Fibroblast of mammary gland (primary cell): ENCODE results near the gene AADACL2.

Source experiments
- DNase-seq: peaks from one replicate; pipeline ENCODE4 v3.0.0-alpha.2; 2010; ENCODE audit warnings: low read depth
- H3K4me3 ChIP-seq: 2 replicates; pipeline ENCODE4 v1.5.1; 2011; ENCODE audit warnings: low read depth, mild to moderate bottlenecking, low read length, moderate library complexity; ENCODE audit not compliant: control insufficient read depth
- TF ChIP-seq, protein P1 (sequence below): conservative IDR thresholded peaks from 2 replicates; pipeline ENCODE4 v1.5.1; 2011; ENCODE audit warnings: low read depth, low read length, inconsistent platforms; ENCODE audit not compliant: control insufficient read depth, insufficient read depth

Gene AADACL2

DNA sequence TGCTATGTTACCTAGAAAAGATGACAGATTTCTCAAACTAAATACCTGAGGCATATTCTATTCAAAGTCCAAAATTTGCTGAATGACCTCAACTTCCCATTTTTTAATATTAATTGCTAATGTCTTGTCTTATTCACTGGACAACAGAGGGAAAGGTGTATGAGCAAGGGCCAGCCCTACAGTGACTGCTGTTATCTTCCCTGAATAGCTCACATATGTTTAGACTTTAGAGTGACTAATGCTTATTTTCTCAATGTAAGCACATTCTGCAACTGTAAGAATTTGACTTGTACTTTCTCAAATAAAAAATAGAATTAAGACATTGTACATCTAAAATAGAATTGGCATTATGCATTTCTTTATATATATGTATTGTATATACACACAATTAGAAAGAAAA lies 26.5 kb upstream of the AADACL2 start:
- no peak overlapping the region for H3K4me3 ChIP-seq
- DNase-seq, result peak; percentile 17
- TF ChIP-seq, protein P1, sequence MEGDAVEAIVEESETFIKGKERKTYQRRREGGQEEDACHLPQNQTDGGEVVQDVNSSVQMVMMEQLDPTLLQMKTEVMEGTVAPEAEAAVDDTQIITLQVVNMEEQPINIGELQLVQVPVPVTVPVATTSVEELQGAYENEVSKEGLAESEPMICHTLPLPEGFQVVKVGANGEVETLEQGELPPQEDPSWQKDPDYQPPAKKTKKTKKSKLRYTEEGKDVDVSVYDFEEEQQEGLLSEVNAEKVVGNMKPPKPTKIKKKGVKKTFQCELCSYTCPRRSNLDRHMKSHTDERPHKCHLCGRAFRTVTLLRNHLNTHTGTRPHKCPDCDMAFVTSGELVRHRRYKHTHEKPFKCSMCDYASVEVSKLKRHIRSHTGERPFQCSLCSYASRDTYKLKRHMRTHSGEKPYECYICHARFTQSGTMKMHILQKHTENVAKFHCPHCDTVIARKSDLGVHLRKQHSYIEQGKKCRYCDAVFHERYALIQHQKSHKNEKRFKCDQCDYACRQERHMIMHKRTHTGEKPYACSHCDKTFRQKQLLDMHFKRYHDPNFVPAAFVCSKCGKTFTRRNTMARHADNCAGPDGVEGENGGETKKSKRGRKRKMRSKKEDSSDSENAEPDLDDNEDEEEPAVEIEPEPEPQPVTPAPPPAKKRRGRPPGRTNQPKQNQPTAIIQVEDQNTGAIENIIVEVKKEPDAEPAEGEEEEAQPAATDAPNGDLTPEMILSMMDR, result no peak

DNA sequence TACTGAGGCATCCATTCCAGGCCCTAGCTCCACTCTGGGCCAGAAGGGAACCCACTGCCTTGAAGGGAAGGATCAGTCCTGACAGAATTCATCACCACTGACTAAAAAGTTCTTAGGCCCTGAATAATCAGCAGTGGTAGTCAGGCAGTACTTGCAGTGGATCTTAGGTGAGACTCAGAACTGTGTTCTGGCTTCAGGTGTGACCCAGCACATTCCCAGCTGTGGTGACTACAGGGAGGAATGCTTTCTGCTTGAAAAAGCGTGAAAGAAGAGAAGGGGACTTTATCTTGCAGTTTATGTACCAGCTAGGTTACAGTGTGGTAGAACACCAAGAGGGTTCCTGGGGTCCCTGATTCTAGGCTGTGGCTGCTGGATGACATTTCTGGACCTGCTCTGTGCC lies 24.9 kb upstream of the AADACL2 start:
- TF ChIP-seq, protein P1, result no peak
- H3K4me3 ChIP-seq, result no peak overlapping the region
- no peak for DNase-seq

- no peak overlapping the region for H3K4me3 ChIP-seq
- TF ChIP-seq, protein P1, result no peak
- DNase-seq, result peak; percentile 67
Measured at GRCh38 chr3:151709847-151710246, 23.9 kb upstream of the AADACL2 start.

DNA sequence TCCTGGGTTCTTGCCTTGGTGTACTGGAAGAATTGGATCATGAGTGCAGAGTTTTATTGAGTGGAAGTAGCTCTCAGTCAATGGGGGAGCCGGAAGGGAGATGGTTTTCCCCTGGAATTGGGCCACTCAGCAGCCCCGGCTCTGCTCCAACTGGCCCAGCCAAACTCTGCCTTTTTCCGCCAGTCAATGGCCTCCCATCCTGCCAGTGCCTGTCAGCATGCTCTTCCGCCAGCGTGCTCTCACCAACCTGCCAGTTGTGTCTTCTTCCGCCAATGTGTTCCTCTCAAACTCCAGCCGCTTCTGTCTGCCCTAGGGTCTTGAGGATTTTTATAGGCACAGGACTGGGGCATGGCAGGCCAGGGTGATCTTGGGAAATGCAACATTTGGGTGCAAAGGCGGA lies 12.4 kb upstream of the AADACL2 start:
- no peak overlapping the region for H3K4me3 ChIP-seq
- TF ChIP-seq, protein P1, result no peak
- no peak for DNase-seq

DNA sequence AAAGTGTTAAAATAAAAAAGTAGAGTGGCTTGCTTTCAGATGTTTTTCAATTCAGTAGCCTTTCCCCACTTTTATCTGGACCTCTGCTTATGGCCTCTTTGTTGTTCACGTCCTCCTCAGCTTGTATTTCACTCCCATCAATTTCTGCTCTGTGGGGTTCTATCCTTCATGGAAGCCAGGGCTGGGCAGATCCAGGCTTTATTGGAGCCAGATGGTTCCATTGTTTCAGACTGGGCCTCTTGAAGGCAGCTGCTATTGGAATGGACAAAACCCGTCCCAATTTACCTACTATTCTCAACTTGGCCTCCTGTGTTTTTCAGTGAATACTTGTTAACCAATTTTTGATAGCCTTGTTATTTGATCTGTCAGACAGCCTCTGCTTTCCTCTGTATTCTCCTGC lies 10.9 kb upstream of the AADACL2 start:
- DNase-seq, result no peak
- no peak overlapping the region for H3K4me3 ChIP-seq
- TF ChIP-seq, protein P1, result no peak

GRCh38 chr3:151724576-151725562 lies 8.9 kb upstream of the AADACL2 start:
- DNase-seq, result peak; percentile 13
- TF ChIP-seq, protein P1, result no peak
- no peak overlapping the region for H3K4me3 ChIP-seq
